ENCODE measurements around the gene KIAA1217. TPM values are rescaled to one million over a fixed set of nuclear protein-coding genes. Genes with fewer than 3 reads are reported as not detected.

KIAA1217 gene
- total and polyA plus RNA-seq, 2 of the 8 experiments (the other 6 are each of a cell fraction or from before 2014, with no cell fraction given), result 4.5 to 15.6 TPM

DNA sequence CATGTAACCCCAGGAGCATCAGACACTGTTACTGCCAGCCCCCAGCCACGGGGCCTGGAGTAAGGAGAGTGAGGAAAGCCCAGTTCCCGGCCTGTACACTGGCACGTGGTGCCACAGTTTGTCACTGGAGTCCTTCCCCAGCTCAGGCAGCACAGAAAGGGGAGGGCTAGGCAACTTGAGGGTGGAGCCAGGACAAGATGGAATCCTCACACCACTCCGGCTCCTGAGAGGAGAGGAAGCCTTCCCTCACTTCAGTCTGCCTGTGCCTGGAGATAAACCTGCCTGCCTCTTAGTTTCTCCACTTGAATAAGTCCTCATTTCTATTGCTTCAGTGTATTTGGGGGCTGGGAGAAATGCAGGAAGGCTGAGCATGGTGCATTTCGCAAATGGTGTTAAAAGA lies 176.0 kb downstream of the KIAA1217 start:
- Histone ChIP-seq H3K79me2 (ENCODE audit: control insufficient read depth in 1 of 2, insufficient read depth in 2 of 2, low read length in 2 of 2) (no peaks in the 10 kb centered on the region), H2BK12ac (ENCODE audit: low read depth, low read length) (no peak overlapping the region), H4K20me1 (replicated peaks in 1 of 2; ENCODE audit: control insufficient read depth in 1 of 2, insufficient read depth in 2 of 2, low read length in 2 of 2) (no peaks in the 10 kb centered on the region), H3K4ac (replicated peaks; ENCODE audit: insufficient read length, low read depth, low read length) (no peak overlapping the region), H3K23me2 (ENCODE audit: low read depth, low read length) (no peaks in the 10 kb centered on the region), H2AK5ac (ENCODE audit: low read depth, low read length) (no peak overlapping the region), H3K36me3 (ENCODE audit: control insufficient read depth in 2 of 4, insufficient read depth in 4 of 4, low read length in 3 of 4) (no peaks in the 10 kb centered on the region), H3K27ac (ENCODE audit: low read depth, low read length) (no peak overlapping the region), H4K91ac (replicated peaks; ENCODE audit: insufficient read length, low read length) (no peak overlapping the region), H3K18ac (ENCODE audit: extremely low read depth, low read length) (no peak overlapping the region), H2BK15ac (ENCODE audit: low read length) (no peak overlapping the region), H3K9ac (replicated peaks in 1 of 4; ENCODE audit: extremely low read depth in 1 of 4, low read depth in 3 of 4, low read length in 3 of 4) (no peak overlapping the region), H2BK5ac (ENCODE audit: low read depth, low read length) (no peak overlapping the region), H2BK120ac (replicated peaks; ENCODE audit: low read depth, low read length) (no peak overlapping the region), H3K23ac (ENCODE audit: insufficient read length) (no peak overlapping the region), H3K79me1 (ENCODE audit: low read depth, low read length) (peaks cover 3% of the 10 kb centered on the region; the same call in 1 of the 2 replicates), H3K9me3 (ENCODE audit: insufficient read depth in 2 of 2, low read depth in 1 of 2, low read length in 1 of 2) (no peaks in the 10 kb centered on the region), H4K5ac (ENCODE audit: insufficient read length, low read depth, low read length) (no peak overlapping the region), H3K14ac (ENCODE audit: insufficient read length) (no peak overlapping the region), H3K56ac (replicated peaks; ENCODE audit: insufficient read length, low read depth, low read length) (no peak overlapping the region), H2BK20ac (ENCODE audit: low read length) (no peak overlapping the region), H3K4me3 (ENCODE audit: extremely low read depth in 1 of 4, insufficient read depth in 2 of 4, low read depth in 3 of 4, low read length in 4 of 4) (no peak overlapping the region), H4K8ac (ENCODE audit: extremely low read depth, insufficient read depth, low read length) (no peak overlapping the region), H3K4me1 (replicated peaks in 1 of 4; ENCODE audit: control insufficient read depth in 3 of 4, insufficient read depth in 4 of 4, low read length in 3 of 4) (peaks cover 6 to 16% (median 11%) of the 10 kb centered on the region in 4 experiments), H2AFZ (ENCODE audit: low read length) (no peak overlapping the region), H3K27me3 (replicated peaks in 1 of 4; ENCODE audit: control insufficient read depth in 3 of 4, extremely low read depth in 1 of 4, insufficient read depth in 3 of 4, low read length in 3 of 4) (no peaks in the 10 kb centered on the region), H3K4me2 (ENCODE audit: insufficient read depth in 1 of 2, low read depth in 2 of 2, low read length in 2 of 2) (no peak overlapping the region)
- DNase-seq (ENCODE audit: low read depth in 1 of 2, low spot score in 2 of 2) (no peak), FAIRE-seq (no peak)
- TF ChIP-seq CREB1 (IDR thresholded peaks at IDR 0.05) (no peak), RNF2 (IDR thresholded peaks at IDR 0.05; ENCODE audit: borderline replicate concordance, low read depth, low read length, missing control alignments, poor library complexity, severe bottlenecking) (no peak), TBP (IDR thresholded peaks at IDR 0.05; ENCODE audit: low read depth, low read length) (no peak), HDAC6 (IDR thresholded peaks at IDR 0.05; ENCODE audit: low read depth, low read length) (no peak), ATF3 (IDR thresholded peaks at IDR 0.05; ENCODE audit: insufficient read depth, low read depth, low read length) (no peak), MAFK (IDR thresholded peaks at IDR 0.05; ENCODE audit: low read depth, low read length) (no peak), CHD2 (IDR thresholded peaks at IDR 0.05; ENCODE audit: low read length) (no peak), TEAD4 (IDR thresholded peaks at IDR 0.05; ENCODE audit: low read depth, low read length) (no peak), SUZ12 (IDR thresholded peaks at IDR 0.05; ENCODE audit: low read length) (no peak), POLR2AphosphoS5 (IDR thresholded peaks at IDR 0.05; ENCODE audit: low read depth, low read length) (no peak)
- ChIA-PET CTCF (ENCODE audit: partially characterized antibody) (interaction anchor here (0.6 to 3.3 kb wide), 11 partner anchors 9 to 391 kb away, joined by 3 to 29 read pairs (median 5); no protein-coding TSS in a partner anchor), POLR2A (ENCODE audit: partially characterized antibody) (no interaction called here)
- 84% methylated on average over 5 of the region's 5 CpGs; no CpG with 5 or more reads in 1 of the 2 experiments for WGBS, 2 experiments (ENCODE audit: extremely low coverage in 1 of 2, insufficient coverage in 1 of 2, insufficient read length in 1 of 2, insufficient replicate concordance in 2 of 2, low coverage in 1 of 2, low lambda C conversion rate in 2 of 2, missing lambda C conversion rate in 1 of 2)

Data from H1 (cell line).